ENCODE data around the gene NEURL3. TPM values are rescaled to one million over a fixed set of nuclear protein-coding genes. Genes with fewer than 3 reads are reported as not detected.

The NEURL3 gene
- total and polyA plus RNA-seq, 9 of the 15 experiments (the other 6 are each of a cell fraction or from before 2014, with no cell fraction given) = not detected

DNA sequence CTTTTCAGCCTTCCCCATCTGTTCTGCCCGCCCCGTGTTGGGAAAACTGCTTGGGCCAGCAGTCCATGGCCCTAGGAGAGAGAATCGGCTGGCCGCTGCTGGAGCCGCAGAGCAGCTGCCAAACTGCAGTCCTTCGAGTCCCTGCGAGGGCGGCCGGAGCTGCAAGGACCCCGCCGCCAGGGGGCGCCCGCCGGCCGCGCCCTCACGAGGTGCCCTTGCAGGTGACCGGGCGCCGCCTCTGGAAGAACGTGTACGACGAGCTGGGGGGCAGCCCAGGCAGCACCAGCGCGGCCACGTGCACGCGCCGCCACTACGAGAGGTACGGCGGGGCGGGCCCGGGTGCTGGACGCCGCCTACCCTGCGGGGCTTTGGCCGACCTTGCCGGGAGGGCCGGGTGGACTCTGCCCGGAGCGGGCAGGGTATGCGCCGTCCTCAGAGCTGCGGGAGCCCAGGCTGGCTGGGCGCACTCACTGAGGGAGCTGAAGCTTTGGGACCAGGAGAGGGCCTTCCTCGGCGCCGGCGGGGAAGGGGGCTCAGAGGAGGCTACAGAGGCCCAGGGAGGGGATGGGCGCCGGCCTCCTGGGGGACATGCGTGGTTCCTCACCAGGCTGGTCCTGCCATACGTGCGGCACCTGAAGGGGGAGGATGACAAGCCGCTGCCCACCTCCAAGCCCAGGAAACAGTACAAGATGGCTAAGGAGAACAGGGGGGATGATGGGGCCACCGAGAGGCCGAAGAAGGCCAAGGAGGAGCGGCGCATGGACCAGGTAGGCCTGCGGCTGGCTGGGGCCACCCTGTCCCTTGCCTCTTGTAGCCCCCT is 45.0 kb upstream of the NEURL3 start (continued):
- no peak; the same call in 1 of the 2 replicates for TF ChIP-seq HCFC1 (IDR thresholded peaks at IDR 0.05; ENCODE audit: low read depth, low read length)
- no peak for TF ChIP-seq TBP (optimal IDR thresholded peaks at IDR 0.05; ENCODE audit: low read depth, low read length)
- TF ChIP-seq, protein P1, sequence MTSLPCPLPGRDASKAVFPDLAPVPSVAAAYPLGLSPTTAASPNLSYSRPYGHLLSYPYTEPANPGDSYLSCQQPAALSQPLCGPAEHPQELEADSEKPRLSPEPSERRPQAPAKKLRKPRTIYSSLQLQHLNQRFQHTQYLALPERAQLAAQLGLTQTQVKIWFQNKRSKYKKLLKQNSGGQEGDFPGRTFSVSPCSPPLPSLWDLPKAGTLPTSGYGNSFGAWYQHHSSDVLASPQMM (CRISPR knock-in tag; IDR thresholded peaks at IDR 0.05) = no peak
- TF ChIP-seq, protein P2, sequence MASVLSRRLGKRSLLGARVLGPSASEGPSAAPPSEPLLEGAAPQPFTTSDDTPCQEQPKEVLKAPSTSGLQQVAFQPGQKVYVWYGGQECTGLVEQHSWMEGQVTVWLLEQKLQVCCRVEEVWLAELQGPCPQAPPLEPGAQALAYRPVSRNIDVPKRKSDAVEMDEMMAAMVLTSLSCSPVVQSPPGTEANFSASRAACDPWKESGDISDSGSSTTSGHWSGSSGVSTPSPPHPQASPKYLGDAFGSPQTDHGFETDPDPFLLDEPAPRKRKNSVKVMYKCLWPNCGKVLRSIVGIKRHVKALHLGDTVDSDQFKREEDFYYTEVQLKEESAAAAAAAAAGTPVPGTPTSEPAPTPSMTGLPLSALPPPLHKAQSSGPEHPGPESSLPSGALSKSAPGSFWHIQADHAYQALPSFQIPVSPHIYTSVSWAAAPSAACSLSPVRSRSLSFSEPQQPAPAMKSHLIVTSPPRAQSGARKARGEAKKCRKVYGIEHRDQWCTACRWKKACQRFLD (CRISPR knock-in tag; IDR thresholded peaks at IDR 0.05) = no peak
- TF ChIP-seq NR1H2 (CRISPR knock-in tag; IDR thresholded peaks at IDR 0.05) = no peak
- no peak for TF ChIP-seq ZNF780A (CRISPR knock-in tag; IDR thresholded peaks at IDR 0.05)
- TF ChIP-seq SMC3 (conservative IDR thresholded peaks at IDR 0.05; ENCODE audit: insufficient read depth, low read depth, low read length) = peak; percentile 80
- TF ChIP-seq STAG1 (CRISPR knock-in tag; IDR thresholded peaks at IDR 0.05; ENCODE audit: borderline replicate concordance) = peak; percentile 83; the same call in 1 of the 2 replicates
- TF ChIP-seq GTF2E2 (tag; IDR thresholded peaks at IDR 0.05) = no peak
- TF ChIP-seq SMAD2 (IDR thresholded peaks at IDR 0.05; ENCODE audit: low read depth, low read length) = no peak
- TF ChIP-seq MAZ (CRISPR knock-in tag; conservative IDR thresholded peaks at IDR 0.05 in 1 of 2, IDR thresholded peaks at IDR 0.05 in 1 of 2) = peak in 1 of 2 experiments; percentile 79; a peak in 2 of 4 replicates
- TF ChIP-seq, protein P3, sequence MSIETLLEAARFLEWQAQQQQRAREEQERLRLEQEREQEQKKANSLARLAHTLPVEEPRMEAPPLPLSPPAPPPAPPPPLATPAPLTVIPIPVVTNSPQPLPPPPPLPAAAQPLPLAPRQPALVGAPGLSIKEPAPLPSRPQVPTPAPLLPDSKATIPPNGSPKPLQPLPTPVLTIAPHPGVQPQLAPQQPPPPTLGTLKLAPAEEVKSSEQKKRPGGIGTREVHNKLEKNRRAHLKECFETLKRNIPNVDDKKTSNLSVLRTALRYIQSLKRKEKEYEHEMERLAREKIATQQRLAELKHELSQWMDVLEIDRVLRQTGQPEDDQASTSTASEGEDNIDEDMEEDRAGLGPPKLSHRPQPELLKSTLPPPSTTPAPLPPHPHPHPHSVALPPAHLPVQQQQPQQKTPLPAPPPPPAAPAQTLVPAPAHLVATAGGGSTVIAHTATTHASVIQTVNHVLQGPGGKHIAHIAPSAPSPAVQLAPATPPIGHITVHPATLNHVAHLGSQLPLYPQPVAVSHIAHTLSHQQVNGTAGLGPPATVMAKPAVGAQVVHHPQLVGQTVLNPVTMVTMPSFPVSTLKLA (conservative IDR thresholded peaks at IDR 0.05) = peak in 1 of 2 experiments; percentile 64; a peak in 2 of 4 replicates
- TF ChIP-seq, protein P4, sequence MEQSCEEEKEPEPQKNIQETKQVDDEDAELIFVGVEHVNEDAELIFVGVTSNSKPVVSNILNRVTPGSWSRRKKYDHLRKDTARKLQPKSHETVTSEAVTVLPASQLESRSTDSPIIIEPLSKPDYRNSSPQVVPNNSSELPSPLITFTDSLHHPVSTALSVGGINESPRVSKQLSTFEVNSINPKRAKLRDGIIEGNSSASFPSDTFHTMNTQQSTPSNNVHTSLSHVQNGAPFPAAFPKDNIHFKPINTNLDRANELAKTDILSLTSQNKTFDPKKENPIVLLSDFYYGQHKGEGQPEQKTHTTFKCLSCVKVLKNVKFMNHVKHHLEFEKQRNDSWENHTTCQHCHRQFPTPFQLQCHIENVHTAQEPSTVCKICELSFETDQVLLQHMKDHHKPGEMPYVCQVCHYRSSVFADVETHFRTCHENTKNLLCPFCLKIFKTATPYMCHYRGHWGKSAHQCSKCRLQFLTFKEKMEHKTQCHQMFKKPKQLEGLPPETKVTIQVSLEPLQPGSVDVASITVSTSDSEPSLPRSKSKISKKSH (CRISPR knock-in tag; IDR thresholded peaks at IDR 0.05) = no peak
- TF ChIP-seq, protein P5, sequence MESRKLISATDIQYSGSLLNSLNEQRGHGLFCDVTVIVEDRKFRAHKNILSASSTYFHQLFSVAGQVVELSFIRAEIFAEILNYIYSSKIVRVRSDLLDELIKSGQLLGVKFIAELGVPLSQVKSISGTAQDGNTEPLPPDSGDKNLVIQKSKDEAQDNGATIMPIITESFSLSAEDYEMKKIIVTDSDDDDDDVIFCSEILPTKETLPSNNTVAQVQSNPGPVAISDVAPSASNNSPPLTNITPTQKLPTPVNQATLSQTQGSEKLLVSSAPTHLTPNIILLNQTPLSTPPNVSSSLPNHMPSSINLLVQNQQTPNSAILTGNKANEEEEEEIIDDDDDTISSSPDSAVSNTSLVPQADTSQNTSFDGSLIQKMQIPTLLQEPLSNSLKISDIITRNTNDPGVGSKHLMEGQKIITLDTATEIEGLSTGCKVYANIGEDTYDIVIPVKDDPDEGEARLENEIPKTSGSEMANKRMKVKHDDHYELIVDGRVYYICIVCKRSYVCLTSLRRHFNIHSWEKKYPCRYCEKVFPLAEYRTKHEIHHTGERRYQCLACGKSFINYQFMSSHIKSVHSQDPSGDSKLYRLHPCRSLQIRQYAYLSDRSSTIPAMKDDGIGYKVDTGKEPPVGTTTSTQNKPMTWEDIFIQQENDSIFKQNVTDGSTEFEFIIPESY (CRISPR knock-in tag; IDR thresholded peaks at IDR 0.05) = peak; percentile 90
- 0 out of 2 replicates have a peak, but pooled peaks have one; percentile 18 for TF ChIP-seq ATF7 (IDR thresholded peaks at IDR 0.05)
- TF ChIP-seq, protein P6, sequence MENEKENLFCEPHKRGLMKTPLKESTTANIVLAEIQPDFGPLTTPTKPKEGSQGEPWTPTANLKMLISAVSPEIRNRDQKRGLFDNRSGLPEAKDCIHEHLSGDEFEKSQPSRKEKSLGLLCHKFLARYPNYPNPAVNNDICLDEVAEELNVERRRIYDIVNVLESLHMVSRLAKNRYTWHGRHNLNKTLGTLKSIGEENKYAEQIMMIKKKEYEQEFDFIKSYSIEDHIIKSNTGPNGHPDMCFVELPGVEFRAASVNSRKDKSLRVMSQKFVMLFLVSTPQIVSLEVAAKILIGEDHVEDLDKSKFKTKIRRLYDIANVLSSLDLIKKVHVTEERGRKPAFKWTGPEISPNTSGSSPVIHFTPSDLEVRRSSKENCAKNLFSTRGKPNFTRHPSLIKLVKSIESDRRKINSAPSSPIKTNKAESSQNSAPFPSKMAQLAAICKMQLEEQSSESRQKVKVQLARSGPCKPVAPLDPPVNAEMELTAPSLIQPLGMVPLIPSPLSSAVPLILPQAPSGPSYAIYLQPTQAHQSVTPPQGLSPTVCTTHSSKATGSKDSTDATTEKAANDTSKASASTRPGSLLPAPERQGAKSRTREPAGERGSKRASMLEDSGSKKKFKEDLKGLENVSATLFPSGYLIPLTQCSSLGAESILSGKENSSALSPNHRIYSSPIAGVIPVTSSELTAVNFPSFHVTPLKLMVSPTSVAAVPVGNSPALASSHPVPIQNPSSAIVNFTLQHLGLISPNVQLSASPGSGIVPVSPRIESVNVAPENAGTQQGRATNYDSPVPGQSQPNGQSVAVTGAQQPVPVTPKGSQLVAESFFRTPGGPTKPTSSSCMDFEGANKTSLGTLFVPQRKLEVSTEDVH (IDR thresholded peaks at IDR 0.05; ENCODE audit: low read depth, partially characterized antibody) = no peak
- no peak for TF ChIP-seq ZC3H8 (IDR thresholded peaks at IDR 0.05)

All from K562 (cell line).